GM12801 (cell line): ENCODE measurements around the gene CENPX.

Experiments used
- TF ChIP-seq, protein P1 (sequence below): IDR thresholded peaks from one replicate; pipeline ENCODE4 v1.5.1; 2011; ENCODE audit warnings: control low read depth; ENCODE audit not compliant: insufficient read length; ENCODE audit errors: extremely low read depth

CENPX gene

GRCh38 chr17:82058230-82058854, 35.7 kb upstream of the CENPX start:
- TF ChIP-seq, protein P1, sequence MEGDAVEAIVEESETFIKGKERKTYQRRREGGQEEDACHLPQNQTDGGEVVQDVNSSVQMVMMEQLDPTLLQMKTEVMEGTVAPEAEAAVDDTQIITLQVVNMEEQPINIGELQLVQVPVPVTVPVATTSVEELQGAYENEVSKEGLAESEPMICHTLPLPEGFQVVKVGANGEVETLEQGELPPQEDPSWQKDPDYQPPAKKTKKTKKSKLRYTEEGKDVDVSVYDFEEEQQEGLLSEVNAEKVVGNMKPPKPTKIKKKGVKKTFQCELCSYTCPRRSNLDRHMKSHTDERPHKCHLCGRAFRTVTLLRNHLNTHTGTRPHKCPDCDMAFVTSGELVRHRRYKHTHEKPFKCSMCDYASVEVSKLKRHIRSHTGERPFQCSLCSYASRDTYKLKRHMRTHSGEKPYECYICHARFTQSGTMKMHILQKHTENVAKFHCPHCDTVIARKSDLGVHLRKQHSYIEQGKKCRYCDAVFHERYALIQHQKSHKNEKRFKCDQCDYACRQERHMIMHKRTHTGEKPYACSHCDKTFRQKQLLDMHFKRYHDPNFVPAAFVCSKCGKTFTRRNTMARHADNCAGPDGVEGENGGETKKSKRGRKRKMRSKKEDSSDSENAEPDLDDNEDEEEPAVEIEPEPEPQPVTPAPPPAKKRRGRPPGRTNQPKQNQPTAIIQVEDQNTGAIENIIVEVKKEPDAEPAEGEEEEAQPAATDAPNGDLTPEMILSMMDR: no peak

GRCh38 chr17:82056729-82057621, 34.3 kb upstream of the CENPX start:
- TF ChIP-seq, protein P1: no peak

DNA sequence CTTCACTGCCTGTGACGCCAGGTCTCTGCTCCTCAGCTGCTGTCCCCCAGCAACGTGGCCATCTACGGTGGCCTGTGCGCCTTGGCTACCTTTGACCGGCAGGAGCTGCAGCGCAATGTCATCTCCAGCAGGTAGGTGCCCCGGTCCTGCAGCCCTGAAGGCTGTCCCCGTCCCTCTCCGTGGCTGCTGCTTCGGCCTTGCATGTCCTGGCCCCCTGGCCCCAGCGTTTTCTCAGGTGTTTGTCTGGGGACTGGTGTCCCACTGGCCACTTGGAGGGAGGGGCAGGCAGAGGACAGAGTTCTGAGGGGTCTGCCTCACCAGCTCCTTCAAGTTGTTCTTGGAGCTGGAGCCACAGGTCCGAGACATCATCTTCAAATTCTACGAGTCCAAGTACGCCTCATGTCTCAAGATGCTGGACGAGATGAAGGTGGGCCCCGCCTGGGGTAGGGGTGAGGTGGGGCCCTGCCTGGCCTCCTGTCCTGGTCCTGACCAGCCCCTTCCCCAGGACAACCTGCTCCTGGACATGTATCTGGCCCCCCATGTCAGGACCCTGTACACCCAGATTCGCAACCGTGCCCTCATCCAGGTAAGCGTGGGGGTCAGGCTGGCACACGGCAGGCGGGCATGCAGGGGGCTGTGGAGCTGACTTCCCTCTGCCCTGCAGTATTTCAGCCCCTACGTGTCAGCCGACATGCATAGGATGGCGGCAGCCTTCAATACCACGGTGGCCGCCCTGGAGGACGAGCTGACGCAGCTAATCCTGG, 33.5 kb upstream of the CENPX start:
- TF ChIP-seq, protein P1: no peak

DNA sequence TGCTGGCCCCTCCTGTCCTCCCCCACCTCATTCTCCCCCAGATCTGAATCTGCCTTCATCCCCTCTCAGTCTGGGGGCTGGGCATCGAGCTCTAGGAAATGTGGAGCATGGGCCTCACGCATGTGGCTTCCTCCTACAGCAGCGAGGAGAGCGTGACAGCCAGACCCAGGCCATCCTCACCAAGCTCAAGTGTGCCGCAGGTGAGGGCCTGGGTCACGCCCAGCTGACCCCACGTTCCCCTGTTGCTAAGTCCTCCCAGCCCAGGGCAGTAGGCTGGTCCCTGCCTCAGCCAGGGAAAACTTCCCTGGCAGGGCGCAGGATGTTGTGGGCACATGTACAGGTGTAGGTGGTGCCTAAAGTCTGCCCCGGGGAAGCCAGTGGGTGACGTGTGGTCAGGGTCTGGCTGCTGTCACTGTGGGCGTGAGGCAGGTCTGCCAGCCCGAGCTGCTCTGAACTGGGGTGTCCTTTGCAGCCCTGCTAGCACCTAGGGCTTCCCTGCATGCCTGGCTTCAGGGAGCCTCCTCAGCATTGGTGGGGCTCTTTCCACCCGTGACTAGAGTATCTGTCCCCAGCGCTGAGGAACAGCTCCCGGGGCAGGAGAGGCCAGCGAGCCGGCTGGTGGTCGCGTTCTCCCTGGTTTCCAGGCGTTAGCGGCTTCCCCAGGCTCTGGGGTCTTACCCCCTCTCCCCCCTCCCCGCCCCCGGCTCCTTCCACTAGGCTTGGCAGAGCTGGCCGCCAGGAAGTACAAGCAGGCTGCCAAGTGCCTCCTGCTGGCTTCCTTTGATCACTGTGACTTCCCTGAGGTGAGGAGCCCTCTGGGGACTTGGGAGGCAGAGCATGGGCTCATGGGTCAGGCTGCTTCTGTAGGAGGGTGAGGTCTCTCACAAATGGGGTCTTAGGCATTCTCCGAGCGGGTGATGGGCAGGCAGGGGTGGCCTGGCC, 32.6 kb upstream of the CENPX start:
- TF ChIP-seq, protein P1: no peak

- TF ChIP-seq, protein P1: no peak
Measured at GRCh38 chr17:82054351-82055022, 31.8 kb upstream of the CENPX start.

DNA sequence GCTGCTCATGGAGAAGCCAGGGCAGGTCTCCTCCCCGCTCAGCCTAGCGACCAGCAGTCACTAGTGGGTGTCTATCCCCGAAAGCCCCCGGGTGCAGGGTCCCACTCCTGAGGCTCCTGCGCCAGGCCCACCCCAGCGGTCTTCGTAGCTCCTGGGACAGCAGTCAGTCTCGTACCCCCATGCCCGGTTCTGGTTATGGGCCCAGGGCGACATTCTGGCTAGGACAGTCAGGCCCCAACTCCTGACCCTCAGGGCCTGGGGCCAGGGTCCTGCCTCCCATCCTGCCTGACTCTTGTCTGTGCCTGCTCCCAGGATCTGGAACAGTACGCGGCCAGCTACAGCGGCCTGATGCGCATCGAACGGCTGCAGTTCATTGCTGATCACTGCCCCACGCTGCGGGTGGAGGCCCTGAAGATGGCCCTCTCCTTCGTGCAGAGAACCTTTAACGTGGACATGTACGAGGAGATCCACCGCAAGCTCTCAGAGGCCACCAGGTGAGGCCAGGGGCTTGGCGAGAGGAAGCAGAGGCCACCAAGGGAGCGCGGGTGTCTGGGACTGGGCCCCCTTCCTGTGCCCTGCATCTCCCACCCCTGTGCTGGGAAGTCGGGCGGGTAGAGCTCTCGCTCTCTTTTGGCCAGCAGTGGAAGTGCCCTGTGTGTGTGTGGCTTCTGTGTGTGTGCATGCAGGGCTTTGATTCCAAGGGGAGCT, 31.0 kb upstream of the CENPX start:
- TF ChIP-seq, protein P1: no peak
